Stimulated activated naive CD4-positive, alpha-beta T cell treated with Interleukin-2 at 50 U/mL for 16 hours (primary cell): ENCODE measurements around the gene CDC42EP5.
A peak's percentile ranks its signal among the peaks of the same experiment; 100 is the strongest.
"Not testable (repeated sequence)": the region's sequence is repeated elsewhere in the genome, so short reads cannot be mapped to it uniquely, and the experiment has no call there.

Experiments
- DNase-seq: peaks from one replicate; lab custom pipeline; 2025; lab: John Stamatoyannopoulos, UW

Gene CDC42EP5

GRCh38 chr19:54489341-54489740 is 16.2 kb upstream of the CDC42EP5 start:
- no peak for DNase-seq

GRCh38 chr19:54485851-54486250 is 12.8 kb upstream of the CDC42EP5 start:
- no peak for DNase-seq

DNA sequence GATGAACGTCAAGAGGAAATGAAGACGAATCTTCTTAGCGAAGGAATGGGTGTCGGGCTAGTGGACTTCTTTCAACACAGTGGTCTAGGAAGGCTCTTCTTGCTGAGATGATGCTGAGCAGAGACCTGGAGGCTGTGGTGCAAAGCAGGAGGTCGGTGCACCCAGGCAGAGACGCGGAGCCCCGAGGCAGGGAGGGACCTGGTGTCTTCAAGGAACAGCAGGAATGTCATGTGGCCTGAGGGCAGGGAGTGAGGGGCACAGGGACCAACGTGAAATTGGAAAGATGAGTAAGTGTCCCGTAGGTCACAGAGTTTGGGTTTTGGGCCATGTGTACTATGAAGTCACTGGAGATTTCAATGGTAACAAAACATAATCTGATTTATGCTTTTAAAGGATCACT is 11.4 kb upstream of the CDC42EP5 start:
- DNase-seq: no peak

- DNase-seq: no peak
Measured at GRCh38 chr19:54482889-54483288, 9.8 kb upstream of the CDC42EP5 start.

DNA sequence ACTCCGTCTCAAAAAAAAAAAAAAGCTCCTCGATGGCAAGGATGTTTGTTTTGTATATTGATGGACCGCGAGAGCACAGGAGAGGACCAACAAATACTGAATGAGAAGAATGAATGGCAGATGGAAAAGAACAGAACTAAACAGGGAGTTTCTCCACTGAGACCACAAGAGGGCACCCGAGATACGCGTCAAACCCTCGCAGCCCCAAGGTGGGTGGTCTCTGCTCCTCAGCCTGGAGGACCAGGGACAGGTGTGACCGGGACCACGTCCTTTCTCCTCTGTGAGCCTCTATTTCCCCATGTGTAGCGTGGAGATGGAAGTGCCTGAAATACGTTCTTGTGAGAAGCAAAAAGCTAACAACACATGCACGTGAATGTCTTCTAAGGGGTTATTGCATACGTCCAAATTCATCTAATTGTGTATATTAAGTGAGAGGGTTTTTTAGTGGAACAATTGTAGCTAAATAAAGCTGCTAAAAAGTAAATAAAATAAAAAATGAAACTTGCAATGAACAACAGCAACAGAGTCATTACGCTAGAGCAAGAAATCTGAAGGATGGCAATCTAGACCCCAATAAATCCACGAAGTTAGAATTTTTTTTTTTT is 8.3 kb upstream of the CDC42EP5 start:
- no peak for DNase-seq

DNA sequence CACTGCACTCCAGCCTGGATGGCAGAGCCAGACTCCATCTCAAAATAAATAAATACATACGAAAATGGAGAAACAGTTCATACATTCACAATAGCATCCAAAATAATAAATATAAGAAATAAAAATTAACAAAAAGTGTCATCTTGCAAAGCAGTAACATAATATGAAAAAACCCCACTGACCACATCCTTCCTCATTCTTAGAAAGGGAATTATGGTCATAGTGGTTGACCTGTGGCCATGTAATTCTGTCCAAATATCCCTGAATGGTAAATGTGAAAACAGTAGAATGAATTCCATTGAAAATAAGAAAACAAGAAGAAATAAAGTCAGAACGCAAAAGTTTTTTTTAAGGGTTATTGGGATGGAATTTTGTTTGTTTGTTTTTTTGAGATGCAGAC is 7.0 kb upstream of the CDC42EP5 start:
- DNase-seq: no peak

- no peak for DNase-seq
Measured at GRCh38 chr19:54478677-54479266, 5.7 kb upstream of the CDC42EP5 start.

- no peak for DNase-seq
Measured at GRCh38 chr19:54477650-54478049, 4.6 kb upstream of the CDC42EP5 start.

DNA sequence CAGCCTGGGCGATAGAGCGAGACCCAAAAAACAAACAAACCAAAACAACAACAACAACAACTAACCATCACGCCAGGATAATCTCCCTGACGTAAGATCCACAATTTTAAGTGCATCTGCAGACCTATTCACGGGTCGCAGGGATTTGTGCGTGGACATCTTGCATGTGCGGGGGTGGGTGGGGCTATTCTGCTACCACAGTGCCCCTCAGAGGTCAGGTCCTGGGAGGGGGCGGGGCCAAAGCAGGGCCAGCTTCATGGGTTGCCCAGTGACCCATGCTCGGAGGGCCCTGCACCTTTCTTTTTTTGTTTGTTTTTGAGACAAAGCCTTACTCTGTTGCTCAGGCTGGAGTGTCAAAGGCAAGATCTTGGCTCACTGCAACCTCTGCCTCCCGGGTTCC is 2.6 kb upstream of the CDC42EP5 start:
- no peak for DNase-seq

GRCh38 chr19:54473892-54474372 is 836 bp upstream of the CDC42EP5 start:
- no peak for DNase-seq

- no peak for DNase-seq
Measured at GRCh38 chr19:54470991-54471782, 1.9 kb downstream of the CDC42EP5 start.

- no peak for DNase-seq
Measured at GRCh38 chr19:54470276-54470887, 2.7 kb downstream of the CDC42EP5 start.

GRCh38 chr19:54469496-54469934 is 3.6 kb downstream of the CDC42EP5 start:
- no peak for DNase-seq

GRCh38 chr19:54466110-54466480 is 7.0 kb downstream of the CDC42EP5 start:
- DNase-seq: not testable (repeated sequence)

DNA sequence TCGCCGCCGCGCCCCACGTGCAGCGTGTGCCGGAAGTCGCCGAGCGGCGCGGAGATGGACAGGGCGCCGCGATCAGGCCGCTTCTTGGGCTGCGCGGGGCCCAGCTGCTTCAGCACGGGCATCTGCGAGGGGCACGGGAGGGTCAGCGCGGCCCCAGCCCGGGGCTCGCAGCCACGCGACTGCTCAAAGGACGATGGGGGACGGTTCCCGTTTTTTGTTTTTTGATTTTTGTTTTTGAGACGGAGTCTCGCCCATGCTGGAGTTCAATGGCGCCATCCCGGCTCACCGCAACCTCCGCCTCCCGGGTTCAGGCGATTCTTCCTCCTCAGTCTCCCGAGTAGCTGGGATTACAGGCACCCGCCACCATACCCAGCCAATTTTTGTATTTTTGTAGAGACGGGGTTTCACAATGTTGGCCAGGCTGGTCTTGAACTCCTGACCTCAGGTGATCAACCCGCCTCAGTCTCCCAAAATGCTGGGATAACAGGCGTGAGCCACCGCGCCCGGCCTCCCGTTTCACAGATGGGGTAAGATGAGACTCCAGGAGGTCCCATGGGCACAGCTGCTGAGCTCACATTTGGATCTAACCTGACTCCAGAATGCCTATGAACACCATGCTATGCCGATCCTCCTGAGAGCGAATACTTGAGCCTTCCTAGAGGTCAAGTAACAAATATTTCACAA is 7.5 kb downstream of the CDC42EP5 start:
- no peak for DNase-seq

DNA sequence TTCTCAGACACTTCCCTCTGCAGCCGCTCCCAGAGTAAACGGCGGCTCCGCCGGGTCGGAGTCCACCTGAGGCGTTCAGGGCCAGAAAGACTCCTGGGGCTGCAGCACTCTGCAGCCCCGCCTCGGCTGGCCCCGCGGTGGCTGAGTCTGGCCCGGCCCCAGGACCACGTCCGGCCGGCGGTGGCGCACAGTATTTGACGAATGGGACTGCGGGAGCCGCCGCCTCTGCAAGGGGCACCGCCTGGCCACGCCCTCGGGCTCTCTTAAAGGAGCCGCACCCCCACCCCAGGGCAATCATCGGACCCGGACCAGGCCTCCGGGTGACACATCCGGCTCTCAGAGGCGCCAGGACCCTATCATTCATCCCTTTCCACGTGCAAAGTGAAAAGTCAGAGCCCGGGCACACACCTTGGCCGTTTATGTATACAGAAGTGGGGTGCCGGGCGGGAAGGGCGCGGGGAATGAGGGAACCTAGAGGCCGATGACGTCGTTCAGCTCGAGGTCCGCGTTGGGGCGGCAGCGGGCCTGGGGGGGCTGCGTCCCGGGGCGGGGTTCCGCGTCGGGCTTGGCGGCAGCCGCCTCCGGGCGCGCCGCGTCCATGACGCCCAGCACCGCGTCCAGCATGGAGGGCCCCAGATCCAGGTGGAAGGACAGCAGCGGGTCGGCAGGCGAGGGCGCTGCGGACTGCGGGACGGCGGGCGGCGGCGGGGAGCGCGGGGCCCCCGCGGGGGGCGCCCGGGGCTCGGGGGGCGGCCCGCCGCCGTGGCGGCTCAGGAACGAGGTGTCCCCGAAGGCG is 8.3 kb downstream of the CDC42EP5 start:
- DNase-seq: peak; percentile 77

DNA sequence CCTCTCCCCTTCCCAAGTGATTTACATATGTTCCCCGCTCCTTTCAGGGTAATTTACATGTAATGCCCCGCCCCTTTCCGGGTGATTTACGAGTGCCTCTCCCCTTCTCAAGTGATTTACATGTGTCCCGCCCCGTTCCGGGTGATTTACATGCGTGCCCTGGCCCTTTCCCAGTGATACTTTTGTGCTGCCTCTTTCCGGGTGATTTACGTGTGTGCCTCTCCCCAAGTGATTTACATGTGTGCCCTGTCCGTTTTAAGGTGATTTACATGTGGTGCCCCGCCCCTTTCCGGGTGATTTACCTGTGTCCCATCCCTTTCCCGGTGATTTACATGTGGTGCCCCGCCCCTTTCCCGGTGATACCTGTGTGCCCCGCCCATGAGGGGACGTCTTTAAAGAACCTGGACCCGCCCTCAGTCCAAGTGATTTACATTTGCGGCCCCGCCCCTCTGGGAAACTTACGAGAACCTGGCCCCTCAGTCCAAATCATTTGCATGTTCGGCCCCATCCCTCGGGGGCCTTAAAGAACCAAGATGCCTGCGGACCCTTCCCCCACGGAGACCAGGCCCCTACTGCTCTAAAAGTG is 9.0 kb downstream of the CDC42EP5 start:
- DNase-seq: peak; percentile 93

DNA sequence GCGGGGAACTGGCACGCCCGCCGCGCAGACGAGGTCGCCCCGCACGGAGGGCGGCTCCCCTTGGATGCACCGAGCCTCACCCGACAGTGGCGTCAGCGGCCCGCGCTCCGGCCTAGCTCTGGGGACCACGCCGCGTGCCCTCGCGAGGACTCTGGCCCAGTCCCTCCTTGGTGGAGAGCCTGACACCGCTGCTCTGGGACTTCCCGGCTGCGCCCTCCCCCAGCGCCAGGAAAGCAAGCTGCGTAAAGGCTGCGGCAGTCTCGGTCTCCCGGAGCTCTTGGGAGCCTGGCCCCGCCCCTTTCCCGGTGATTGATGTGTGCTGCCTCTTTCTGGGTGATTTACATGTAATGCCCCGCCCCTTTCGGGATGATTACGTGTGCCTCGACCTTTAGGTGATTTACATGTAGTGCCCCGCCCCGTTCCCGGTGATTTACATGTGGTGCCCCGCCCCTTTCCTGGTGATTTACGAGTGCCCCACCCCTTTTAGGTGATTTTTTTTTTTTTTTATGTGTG is 9.5 kb downstream of the CDC42EP5 start, which contains the start of gene LENG9:
TSS of gene LENG9 (minus strand) at position 248 of the 513 bp plus-strand sequence. CDS start 252 bp downstream, outside the sequence.
- peak; percentile 93 for DNase-seq

GRCh38 chr19:54462655-54463530 is 10.2 kb downstream of the CDC42EP5 start:
- DNase-seq: peak; percentile 52
